Measurements from ENCODE around the gene ALAS1.

The ALAS1 gene

DNA sequence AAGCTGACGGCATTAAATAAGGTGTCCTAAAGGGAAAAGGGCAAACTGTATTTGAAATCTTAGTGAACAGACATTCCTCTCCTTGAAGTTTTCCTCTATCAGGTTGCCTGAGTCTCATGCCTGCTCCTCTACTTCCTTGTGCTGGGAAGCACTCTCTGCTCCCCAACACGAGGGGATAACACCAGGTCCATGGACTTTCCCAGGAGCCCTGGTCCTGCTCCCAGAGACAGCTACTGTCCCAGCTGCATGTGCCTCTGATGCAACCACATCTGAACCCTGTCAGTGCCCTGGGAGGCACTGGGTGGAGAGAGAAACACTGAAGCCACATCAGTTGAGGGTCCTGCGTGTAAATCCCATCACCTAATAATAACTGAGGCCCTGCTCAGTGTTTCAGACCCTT is 20.1 kb downstream of the ALAS1 start:
- Histone ChIP-seq H3K9ac (ENCODE audit: low read depth, low read length) (no peak overlapping the region), H3K4me1 (ENCODE audit: control insufficient read depth, insufficient read depth, low read length) (peaks cover 12% of the 10 kb centered on the region), H3K36me3 (ENCODE audit: insufficient read depth, low read length) (peaks cover 25% of the 10 kb centered on the region), H3K9me3 (replicated peaks; ENCODE audit: low read length) (no peaks in the 10 kb centered on the region), H3K27me3 (ENCODE audit: control insufficient read depth, insufficient read depth, low read length) (no peaks in the 10 kb centered on the region), H3K4me3 (ENCODE audit: low read length) (no peak overlapping the region), H3K4me2 (ENCODE audit: low read length) (no peak overlapping the region)

DNA sequence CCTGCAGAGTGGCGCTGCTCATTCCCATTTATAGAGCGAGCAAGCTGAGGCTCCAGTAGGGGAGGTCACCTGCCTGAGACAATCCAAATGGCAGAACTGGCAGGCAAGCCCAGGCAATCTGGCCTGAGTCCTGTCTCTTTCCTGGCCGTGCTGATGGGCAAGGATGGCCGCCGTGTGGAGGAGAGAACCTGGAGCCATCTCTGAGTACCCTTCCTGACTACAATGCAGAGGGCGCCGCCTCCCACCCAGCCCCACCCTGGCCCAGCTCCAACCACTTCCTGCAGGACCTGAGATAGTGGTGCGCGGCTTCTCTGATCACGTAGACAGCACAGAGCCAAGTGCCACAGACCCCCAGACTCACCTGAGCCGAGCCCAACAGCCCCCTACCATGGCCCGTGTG is 20.5 kb downstream of the ALAS1 start:
- Histone ChIP-seq H3K4me3 (ENCODE audit: low read length) (no peak overlapping the region), H3K36me3 (ENCODE audit: insufficient read depth, low read length) (peaks cover 20% of the 10 kb centered on the region), H3K9ac (ENCODE audit: low read depth, low read length) (no peak overlapping the region), H3K4me2 (ENCODE audit: low read length) (no peak overlapping the region), H3K27me3 (ENCODE audit: control insufficient read depth, insufficient read depth, low read length) (no peaks in the 10 kb centered on the region), H3K4me1 (ENCODE audit: control insufficient read depth, insufficient read depth, low read length) (peaks cover 12% of the 10 kb centered on the region), H3K9me3 (replicated peaks; ENCODE audit: low read length) (no peaks in the 10 kb centered on the region)

DNA sequence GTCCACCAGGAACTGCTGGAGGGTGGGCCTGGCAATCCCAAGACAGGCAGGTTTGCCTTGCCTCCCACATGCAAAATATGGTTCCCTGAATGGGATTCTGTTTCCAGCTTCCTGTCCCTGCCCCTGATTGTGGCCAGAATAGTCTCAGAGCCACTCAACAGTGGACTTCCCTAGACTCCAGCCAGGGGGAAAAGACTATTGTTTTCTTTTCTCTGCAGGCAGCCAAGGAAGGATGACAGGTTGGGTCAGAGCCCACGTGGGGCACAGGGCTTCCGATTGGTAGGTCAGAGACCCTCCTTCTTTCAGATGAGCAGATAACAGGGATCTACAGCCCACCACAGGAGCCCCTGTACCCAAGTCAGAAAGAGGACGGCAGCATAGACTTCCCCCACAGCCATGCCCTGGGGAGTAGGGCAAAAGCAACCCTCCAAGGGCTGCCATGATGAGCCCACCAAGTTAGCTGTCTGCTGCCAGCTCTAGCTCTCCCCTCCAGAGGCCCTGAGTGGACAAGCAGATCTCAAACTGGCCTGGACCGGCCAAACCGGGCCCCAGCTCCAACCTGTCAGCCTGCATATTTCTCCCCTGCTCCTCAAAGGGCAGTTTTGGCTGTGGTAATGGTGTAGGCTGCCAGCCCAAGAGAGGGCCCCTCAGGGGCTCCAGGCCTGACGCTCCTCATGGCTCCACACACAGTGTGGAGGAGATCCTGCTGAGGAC is 21.1 kb downstream of the ALAS1 start:
- H3K9ac ChIP-seq (ENCODE audit: low read depth, low read length): no peak overlapping the region
- peaks cover 12% of the 10 kb centered on the region for H3K4me1 ChIP-seq (ENCODE audit: control insufficient read depth, insufficient read depth, low read length)
- H3K36me3 ChIP-seq (ENCODE audit: insufficient read depth, low read length): peaks cover 17% of the 10 kb centered on the region
- H3K9me3 ChIP-seq (replicated peaks; ENCODE audit: low read length): no peaks in the 10 kb centered on the region
- no peaks in the 10 kb centered on the region for H3K27me3 ChIP-seq (ENCODE audit: control insufficient read depth, insufficient read depth, low read length)
- no peak overlapping the region for H3K4me2 ChIP-seq (ENCODE audit: low read length)
- H3K4me3 ChIP-seq (ENCODE audit: low read length): no peak overlapping the region

DNA sequence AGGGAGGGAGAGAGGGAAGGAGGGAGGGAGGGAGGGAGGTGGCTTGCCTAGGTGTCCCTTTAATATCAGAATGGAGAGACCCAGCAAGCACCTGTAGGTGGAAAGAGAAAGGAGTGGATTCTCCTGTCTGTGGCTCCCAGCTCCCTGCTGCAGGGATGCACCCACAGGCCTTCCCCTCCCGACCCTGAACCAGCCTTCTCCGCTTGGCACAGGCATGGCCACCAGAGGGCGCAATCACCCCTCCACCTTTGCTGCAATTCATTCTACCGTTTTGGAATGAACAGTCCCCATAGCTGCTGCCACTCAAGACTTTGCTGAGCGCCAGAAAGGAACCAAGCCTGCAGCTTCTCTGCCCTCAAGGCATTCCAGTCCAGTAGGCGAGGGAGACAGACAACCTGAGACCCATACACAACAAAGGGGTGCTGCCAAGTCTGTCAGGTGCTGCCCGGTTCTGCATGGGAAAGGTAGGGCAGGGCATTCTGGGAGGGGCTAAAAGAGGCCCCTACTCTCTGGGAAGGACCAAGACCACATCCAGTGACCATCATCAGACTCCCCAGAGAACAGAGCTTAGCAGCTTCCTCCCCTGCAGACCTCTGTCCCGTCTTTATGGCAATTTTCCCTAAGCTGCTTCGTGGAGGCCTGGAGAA is 22.5 kb downstream of the ALAS1 start:
- no peak overlapping the region for H3K4me2 ChIP-seq (ENCODE audit: low read length)
- H3K9me3 ChIP-seq (replicated peaks; ENCODE audit: low read length): no peaks in the 10 kb centered on the region
- H3K27me3 ChIP-seq (ENCODE audit: control insufficient read depth, insufficient read depth, low read length): no peaks in the 10 kb centered on the region
- no peak overlapping the region for H3K9ac ChIP-seq (ENCODE audit: low read depth, low read length)
- H3K4me3 ChIP-seq (ENCODE audit: low read length): no peak overlapping the region
- peaks cover 4% of the 10 kb centered on the region for H3K36me3 ChIP-seq (ENCODE audit: insufficient read depth, low read length)
- H3K4me1 ChIP-seq (ENCODE audit: control insufficient read depth, insufficient read depth, low read length): peaks cover 12% of the 10 kb centered on the region

DNA sequence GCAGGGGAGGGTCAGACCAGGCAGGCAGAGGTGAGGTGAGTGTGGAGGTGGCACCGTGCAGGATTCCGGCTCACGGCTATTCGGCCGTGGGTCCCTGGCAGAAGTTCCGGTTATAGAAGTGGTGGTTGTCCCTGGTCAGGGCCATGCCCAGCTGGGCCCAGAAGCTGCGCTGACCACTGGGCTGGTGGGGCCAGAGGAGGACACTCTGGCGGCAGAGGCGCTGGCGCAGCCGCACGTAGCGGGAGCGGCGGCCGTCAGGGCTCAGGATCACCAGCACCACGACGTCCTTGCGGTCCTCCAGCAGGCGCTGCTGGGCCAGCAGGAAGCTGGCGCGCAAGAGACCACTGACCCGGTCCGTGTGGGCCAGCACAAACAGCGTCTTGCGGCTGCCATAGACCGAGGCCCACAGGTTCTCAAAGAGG is 23.2 kb downstream of the ALAS1 start:
- H3K9me3 ChIP-seq (replicated peaks; ENCODE audit: low read length): no peaks in the 10 kb centered on the region
- peaks cover 12% of the 10 kb centered on the region for H3K4me1 ChIP-seq (ENCODE audit: control insufficient read depth, insufficient read depth, low read length)
- H3K36me3 ChIP-seq (ENCODE audit: insufficient read depth, low read length): no peaks in the 10 kb centered on the region
- no peak overlapping the region for H3K4me2 ChIP-seq (ENCODE audit: low read length)
- no peak overlapping the region for H3K9ac ChIP-seq (ENCODE audit: low read depth, low read length)
- H3K4me3 ChIP-seq (ENCODE audit: low read length): no peak overlapping the region
- H3K27me3 ChIP-seq (ENCODE audit: control insufficient read depth, insufficient read depth, low read length): no peaks in the 10 kb centered on the region

DNA sequence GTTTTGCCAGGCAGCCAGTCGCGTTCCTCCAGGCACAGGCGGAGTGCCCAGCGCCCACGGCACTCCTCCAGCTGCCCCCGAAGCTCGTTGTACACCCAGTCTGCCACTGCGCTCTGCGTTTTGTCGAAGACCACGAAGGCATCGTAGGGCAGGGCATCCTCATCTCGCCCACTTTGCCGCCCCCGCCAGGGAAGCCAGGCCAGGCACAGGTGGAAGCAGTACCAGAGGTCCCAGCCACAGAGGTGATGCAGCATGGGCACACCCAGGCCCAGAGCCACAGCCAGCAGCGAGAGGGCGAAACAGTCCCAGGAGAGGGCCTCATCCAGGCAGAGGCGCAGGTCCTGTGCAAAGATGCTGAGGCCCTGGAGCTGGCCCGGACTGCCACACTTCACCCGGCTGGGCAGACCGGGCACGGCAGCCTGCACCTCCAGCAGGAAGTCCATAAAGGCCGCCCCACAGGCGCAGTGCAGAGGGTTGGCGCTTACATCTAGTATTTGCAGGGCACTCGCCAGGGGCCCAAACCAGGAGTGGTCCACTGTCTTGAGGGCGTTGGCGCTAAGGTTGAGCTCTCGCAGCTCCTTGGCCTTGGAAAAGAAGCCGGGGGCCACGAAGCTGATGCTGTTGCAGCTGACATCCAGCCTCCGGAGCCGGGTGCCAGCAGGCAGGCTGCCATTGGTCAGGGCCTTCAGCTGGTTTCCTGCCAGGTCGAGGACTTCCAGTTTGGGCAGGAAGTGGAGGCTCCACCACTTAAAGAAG is 23.8 kb downstream of the ALAS1 start:
- Histone ChIP-seq H3K9ac (ENCODE audit: low read depth, low read length) (no peak overlapping the region), H3K4me3 (ENCODE audit: low read length) (no peak overlapping the region), H3K9me3 (replicated peaks; ENCODE audit: low read length) (no peaks in the 10 kb centered on the region), H3K27me3 (ENCODE audit: control insufficient read depth, insufficient read depth, low read length) (no peaks in the 10 kb centered on the region), H3K4me1 (ENCODE audit: control insufficient read depth, insufficient read depth, low read length) (peaks cover 7% of the 10 kb centered on the region), H3K36me3 (ENCODE audit: insufficient read depth, low read length) (no peaks in the 10 kb centered on the region), H3K4me2 (ENCODE audit: low read length) (no peak overlapping the region)

DNA sequence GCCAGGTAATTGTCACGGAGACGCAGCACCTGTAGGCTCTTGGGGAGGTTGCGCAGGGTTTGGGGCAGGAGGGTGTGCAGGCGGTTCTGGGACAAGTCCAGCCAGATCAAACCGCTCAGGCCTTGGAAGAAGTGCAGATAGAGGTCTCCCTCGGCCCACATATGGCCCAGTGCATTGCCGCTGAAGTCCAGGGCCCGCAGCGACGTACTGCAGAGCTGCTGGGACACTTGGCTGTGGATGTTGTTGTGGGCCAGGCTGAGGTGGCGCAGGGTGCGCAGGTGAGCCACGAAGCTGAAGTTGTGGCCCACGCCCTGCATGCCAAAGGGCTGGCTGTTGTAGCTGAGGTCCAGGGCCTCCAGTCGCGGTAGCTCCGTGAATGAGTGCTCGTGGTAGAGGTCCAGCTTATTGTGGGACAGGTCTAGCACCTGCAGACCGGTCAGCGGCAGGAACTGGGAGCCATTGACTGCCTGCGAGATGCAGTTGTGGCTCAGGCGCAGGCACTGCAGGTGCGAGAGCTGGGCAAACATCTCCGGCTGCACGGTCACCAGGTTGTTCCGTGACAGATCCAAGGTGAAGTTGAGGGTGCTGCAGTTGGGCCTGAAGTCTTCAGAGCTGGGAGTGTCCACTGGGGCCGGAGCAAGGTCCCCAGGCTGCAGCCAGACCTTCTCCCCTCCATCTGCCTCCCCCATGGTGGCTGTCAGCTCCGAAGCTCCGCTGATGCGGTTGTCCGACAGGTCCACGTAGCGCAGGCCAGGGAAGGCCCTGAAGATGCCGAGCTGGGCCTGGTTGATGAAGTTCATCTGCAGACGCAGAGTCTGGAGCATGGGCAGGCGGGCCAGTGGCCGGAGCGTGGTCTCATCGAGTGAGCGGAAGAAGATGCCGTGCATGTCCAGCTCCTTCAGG is 24.6 kb downstream of the ALAS1 start:
- no peak overlapping the region for H3K9ac ChIP-seq (ENCODE audit: low read depth, low read length)
- no peak overlapping the region for H3K4me3 ChIP-seq (ENCODE audit: low read length)
- no peaks in the 10 kb centered on the region for H3K4me1 ChIP-seq (ENCODE audit: control insufficient read depth, insufficient read depth, low read length)
- no peaks in the 10 kb centered on the region for H3K9me3 ChIP-seq (replicated peaks; ENCODE audit: low read length)
- no peaks in the 10 kb centered on the region for H3K36me3 ChIP-seq (ENCODE audit: insufficient read depth, low read length)
- H3K4me2 ChIP-seq (ENCODE audit: low read length): no peak overlapping the region
- H3K27me3 ChIP-seq (ENCODE audit: control insufficient read depth, insufficient read depth, low read length): no peaks in the 10 kb centered on the region

DNA sequence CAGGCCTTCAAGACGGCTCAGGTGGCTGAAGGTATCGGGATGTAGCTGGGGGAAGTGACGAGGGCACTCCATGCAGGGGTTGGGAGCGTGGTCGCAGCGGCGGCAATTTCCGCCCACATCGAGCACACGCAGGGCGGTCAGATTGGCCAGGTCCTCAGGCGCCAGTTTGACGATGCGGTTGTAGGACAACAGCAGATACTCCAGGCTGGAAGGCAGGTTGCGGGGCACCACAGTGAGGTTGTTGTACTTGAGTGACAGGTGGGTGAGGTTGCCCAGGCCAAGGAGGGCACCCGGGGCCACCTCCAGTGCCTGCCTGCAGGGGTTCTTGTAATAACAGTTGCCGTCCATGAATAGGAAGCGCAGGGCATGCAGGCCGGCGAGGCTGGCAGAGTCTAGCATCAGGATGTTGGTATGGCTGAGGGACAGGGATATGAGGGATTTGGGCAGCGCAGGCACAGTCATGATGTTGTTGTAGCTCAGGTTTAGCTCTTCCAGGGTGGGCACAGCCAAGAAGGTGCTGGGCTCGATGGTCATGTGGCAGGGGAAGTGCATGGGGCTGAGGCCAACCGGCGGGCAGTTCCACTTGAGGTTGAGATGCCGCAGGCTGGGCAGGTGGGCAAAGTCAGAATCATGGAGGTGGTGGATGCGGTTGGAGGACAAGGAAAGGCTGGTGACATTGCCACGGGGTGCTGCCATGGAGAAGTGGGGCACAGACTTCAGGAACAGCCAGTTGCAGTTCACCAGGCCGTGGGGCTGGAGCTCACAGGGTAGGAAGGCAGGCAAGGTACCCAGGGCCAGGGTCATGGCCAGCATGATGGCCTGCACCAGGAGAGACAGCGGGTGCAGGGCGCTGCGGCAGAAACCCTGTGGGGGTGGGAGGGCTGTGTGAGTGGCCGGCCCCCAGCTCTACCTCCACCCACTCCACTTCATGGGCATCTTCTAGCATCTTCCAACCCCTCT is 25.8 kb downstream of the ALAS1 start:
- no peak overlapping the region for H3K4me2 ChIP-seq (ENCODE audit: low read length)
- H3K27me3 ChIP-seq (ENCODE audit: control insufficient read depth, insufficient read depth, low read length): no peaks in the 10 kb centered on the region
- H3K36me3 ChIP-seq (ENCODE audit: insufficient read depth, low read length): peaks cover 9% of the 10 kb centered on the region
- H3K9ac ChIP-seq (ENCODE audit: low read depth, low read length): no peak overlapping the region
- H3K9me3 ChIP-seq (replicated peaks; ENCODE audit: low read length): no peaks in the 10 kb centered on the region
- no peak overlapping the region for H3K4me3 ChIP-seq (ENCODE audit: low read length)
- no peaks in the 10 kb centered on the region for H3K4me1 ChIP-seq (ENCODE audit: control insufficient read depth, insufficient read depth, low read length)

DNA sequence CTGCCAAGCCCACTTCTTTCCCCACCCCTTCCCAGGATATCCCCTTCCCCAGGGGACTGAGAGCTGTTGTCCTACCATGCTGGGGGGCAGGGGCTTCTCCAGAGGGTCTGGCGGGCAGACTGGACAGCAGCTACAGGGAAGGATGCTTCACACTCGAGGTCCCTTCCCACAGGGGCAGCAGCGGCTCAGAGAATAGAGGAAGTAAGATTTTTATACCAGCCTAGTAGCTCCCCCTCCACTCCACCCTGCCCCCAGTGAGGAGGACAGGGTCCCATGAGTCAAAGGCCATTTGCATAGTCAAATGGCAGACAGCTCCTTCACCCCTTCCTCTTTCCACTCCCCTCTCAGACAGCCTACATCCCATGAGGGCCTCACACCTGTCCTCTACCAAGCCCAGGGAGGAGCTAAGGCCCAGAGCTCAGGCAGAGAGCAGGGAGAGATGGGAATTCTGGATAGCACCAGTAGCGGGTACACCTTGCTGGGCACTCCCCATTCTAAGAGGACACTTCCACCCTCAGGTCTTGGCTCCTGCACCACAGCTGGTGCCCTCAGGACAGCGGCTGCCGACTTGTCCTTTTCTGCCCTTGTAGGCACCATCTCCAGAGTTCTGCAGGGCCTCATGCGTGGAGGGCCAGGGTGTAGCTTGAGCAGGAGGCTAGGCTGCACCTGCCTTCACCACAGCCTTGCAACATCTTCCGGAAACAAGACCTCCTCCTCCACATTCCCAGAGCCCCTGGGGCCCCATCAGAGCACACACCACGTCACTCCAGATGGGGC is 27.7 kb downstream of the ALAS1 start, which contains the start of gene TLR9:
Gene TLR9, minus strand, starts transcription at position 194 of the 777 bp plus-strand sequence. Its CDS starts 116 bp downstream, at position 78.
- no peaks in the 10 kb centered on the region for H3K4me1 ChIP-seq (ENCODE audit: control insufficient read depth, insufficient read depth, low read length)

More for the DNA sequence above, 27.7 kb downstream of the ALAS1 start, which contains the start of gene TLR9:
- H3K36me3 ChIP-seq (ENCODE audit: insufficient read depth, low read length): peaks cover 26% of the 10 kb centered on the region
- H3K9ac ChIP-seq (ENCODE audit: low read depth, low read length): no peak within 1 kb of the TSS
- no peaks in the 10 kb centered on the region for H3K27me3 ChIP-seq (ENCODE audit: control insufficient read depth, insufficient read depth, low read length)
- no peaks in the 10 kb centered on the region for H3K9me3 ChIP-seq (replicated peaks; ENCODE audit: low read length)
- H3K4me3 ChIP-seq (ENCODE audit: low read length): no peak within 1 kb of the TSS
- no peak within 1 kb of the TSS for H3K4me2 ChIP-seq (ENCODE audit: low read length)

All from skeletal muscle satellite cell (primary cell).